ENCODE data around the gene KISS1R. TPM values are rescaled to one million over a fixed set of nuclear protein-coding genes. Genes with fewer than 3 reads are reported as not detected.
"Not testable (repeated sequence)": the region's sequence is repeated elsewhere in the genome, so short reads cannot be mapped to it uniquely, and the experiment has no call there.

Gene KISS1R
- total and polyA plus RNA-seq, 8 donors: 0.16 to 1.0 (median 0.31) TPM; not detected in 2

- DNase-seq (peak in 1 of 6 donors; percentile 68), FAIRE-seq (no peak), ATAC-seq (no peak)
- H3K27me3 ChIP-seq: no peaks in the 10 kb centered on the region
- H3K4me3 ChIP-seq: no peak overlapping the region
- no peaks in the 10 kb centered on the region for H3K9me3 ChIP-seq
- no peaks in the 10 kb centered on the region for H3K4me1 ChIP-seq
- peaks cover 0 to 43% (median 6%) of the 10 kb centered on the region in 3 donors for H3K36me3 ChIP-seq
- TF ChIP-seq CTCF (IDR thresholded peaks at IDR 0.05): no peak
- 93 to 96% methylated on average over 29 of the region's 29 CpGs for WGBS, 2 donors
- intact Hi-C loops (cut with DNase I): no loop called here
- no peak overlapping the region for H3K27ac ChIP-seq
Observed at GRCh38 chr19:876780-877314, 40.3 kb upstream of the KISS1R start.

- WGBS, 2 donors: 89% methylated on average over 21 to 23 of the region's 23 CpGs
Observed at GRCh38 chr19:877992-878660, 39.0 kb upstream of the KISS1R start.

DNA sequence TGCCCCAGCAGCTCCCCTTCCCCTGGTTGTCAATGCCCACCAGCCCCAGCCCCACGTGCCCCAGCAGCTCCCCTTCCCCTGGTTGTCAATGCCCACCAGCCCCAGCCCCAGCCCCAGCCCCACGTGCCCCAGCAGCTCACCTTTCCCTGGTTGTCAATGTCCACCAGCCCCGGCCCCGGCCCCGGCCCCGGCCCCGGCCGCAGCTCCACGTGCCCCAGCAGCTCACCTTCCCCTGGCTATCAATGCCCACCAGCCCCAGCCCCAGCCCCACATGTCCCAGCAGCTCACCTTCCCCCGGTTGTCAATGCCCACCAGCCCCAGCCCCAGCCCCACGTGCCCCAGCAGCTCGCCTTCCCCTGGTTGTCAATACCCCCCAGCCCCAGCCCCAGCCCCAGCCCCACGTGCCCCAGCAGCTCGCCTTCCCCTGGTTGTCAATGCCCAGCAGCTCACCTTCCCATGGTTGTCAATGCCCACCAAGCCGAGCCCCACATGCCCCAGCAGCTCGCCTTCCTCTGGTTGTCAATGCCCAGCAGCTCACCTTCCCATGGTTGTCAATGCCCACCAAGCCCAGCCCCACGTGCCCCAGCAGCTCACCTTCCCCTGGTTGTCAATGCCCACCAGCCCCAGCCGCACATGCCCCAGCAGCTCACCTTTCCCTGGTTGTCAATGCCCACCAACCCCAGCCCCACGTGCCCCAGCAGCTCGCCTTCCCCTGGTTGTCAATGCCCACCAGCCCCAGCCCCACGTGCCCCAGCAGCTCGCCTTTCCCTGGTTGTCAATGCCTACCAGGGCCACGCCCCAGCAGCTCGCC, 38.2 kb upstream of the KISS1R start:
- ATAC-seq; H3K27ac ChIP-seq; intact Hi-C loops (cut with DNase I); H3K4me1 ChIP-seq; H3K4me3 ChIP-seq; FAIRE-seq; H3K27me3 ChIP-seq; H3K9me3 ChIP-seq: not testable (repeated sequence)
- 89 to 91% methylated on average over 22 to 24 of the region's 24 CpGs for WGBS, 2 donors
- H3K36me3 ChIP-seq: peaks cover 0 to 49% (median 12%) of the 10 kb centered on the region in 3 donors
- DNase-seq: peak in 1 of 6 donors; percentile 87

More at GRCh38 chr19:877992-878660, 39.0 kb upstream of the KISS1R start:
- intact Hi-C loops (cut with DNase I); H3K27ac ChIP-seq; FAIRE-seq; H3K27me3 ChIP-seq; H3K4me1 ChIP-seq; H3K4me3 ChIP-seq; ATAC-seq; H3K9me3 ChIP-seq: not testable (repeated sequence)
- DNase-seq: peak in 1 of 6 donors; percentile 81
- H3K36me3 ChIP-seq: peaks cover 0 to 45% (median 12%) of the 10 kb centered on the region in 3 donors

DNA sequence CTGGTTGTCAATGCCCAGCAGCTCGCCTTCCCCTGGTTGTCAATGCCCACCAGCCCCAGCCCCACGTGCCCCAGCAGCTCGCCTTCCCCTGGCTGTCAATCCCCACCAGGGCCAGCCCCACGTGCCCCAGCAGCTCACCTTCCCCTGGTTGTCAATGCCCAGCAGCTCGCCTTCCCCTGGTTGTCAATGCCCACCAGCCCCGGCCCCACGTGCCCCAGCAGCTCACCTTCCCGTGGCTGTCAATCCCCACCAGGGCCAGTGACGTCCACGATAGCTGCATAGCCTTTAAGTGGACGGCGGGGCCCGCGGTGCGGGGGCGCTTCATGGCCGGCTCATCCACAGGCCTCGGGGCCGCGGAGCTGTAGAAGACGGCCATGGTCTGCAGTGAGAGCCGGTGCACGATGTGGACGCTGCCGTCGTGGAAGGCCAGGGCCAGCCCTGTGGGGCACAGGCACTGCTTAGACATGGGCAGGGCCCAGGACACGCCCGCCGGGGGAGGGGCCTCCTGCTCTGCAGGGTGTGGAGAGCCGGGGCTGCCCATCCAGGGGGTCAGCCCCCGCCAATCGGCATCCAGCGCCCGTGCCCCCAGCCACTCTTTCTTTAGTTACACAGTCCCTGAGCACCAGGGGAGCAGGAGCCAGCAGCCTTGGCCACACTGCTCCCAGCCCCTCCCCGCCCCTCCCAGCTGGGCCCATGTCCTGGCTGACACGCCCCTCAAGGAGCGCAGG, 37.3 kb upstream of the KISS1R start:
- Histone ChIP-seq H3K4me1 (no peaks in the 10 kb centered on the region), H3K4me3 (no peak overlapping the region), H3K9me3 (no peaks in the 10 kb centered on the region), H3K36me3 (peaks cover 0 to 46% (median 12%) of the 10 kb centered on the region in 3 donors), H3K27me3 (no peaks in the 10 kb centered on the region), H3K27ac (no peak overlapping the region)
- FAIRE-seq (no peak), DNase-seq (peak in 1 of 6 donors; percentile 86), ATAC-seq (no peak)
- 87 to 90% methylated on average over 34 to 37 of the region's 37 CpGs for WGBS, 2 donors
- intact Hi-C loops (cut with DNase I): no loop called here
- TF ChIP-seq CTCF (IDR thresholded peaks at IDR 0.05): no peak

GRCh38 chr19:881385-882071, 35.6 kb upstream of the KISS1R start:
- no peak for TF ChIP-seq CTCF (IDR thresholded peaks at IDR 0.05)
- Histone ChIP-seq H3K27ac (no peak overlapping the region), H3K9me3 (no peaks in the 10 kb centered on the region), H3K36me3 (peaks cover 0 to 53% (median 12%) of the 10 kb centered on the region in 3 donors), H3K27me3 (no peaks in the 10 kb centered on the region), H3K4me3 (no peak overlapping the region), H3K4me1 (no peaks in the 10 kb centered on the region)
- intact Hi-C loops (cut with DNase I): no loop called here
- DNase-seq (peak in 1 of 6 donors; percentile 54), FAIRE-seq (no peak), ATAC-seq (no peak)
- 98% methylated on average over 34 of the region's 34 CpGs for WGBS, 2 donors

Data from pancreas (tissue), 10 donors.